DMS53 (cell line): Measurements from ENCODE around the gene COG8.
"Not testable (repeated sequence)": the region's sequence is repeated elsewhere in the genome, so short reads cannot be mapped to it uniquely, and the experiment has no call there.

ENCODE experiments used
- DNase-seq: peaks from one replicate; lab custom pipeline; 2025; lab: John Stamatoyannopoulos, UW

COG8 gene

DNA sequence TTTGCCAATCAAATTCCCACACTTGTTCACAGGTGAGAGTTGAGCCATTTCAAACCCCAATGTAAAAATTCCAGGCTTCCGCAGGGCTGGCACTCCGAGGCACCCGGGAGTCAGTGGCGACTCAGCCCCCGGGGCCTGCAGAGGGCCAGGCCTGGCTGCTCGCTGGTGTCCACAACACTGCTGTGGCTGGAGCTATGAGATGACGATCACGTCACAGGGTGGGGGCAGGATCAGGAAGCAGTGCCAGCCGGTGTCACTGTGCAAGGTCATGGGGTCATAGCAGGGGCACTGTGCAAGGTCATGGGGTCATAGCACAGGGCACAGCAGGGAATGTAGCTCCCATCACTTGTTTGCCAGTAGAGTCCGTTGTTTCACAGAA, 20.5 kb downstream of the COG8 start:
- DNase-seq, result no peak

DNA sequence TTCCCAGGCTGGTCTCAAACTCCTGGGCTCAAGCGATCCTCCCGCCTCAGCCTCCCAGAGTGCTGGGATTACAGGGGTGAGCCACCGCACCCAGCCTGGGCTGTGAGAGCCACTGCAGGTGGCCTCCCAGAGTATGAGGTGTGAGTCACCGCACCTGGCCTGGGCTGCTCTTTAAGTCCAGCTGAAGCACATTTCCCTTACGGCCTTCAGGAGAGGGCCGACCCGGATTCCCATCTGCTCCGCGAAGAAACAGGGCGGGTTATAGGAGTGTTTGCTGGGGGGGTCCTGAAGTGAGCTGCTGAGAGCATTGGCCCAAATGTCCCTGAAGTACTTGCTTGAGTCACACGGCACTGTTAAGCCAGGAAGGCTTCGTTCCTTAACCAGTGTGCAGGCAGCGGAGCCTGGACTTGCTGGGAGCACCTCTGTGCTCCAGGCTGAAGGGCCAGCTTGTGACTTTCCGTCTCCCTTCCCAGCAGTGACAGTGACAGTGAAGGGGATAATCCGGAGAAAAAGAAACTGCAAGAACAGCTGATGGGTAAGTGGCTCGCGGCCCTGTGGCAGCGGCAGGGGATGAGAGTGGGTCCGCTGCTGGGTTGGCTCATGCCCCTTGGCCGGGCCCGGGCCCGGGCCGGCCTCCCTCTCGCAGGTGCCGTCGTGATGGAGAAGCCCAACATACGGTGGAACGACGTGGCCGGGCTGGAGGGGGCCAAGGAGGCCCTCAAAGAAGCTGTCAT, 21.0 kb downstream of the COG8 start:
- peak; percentile 93 for DNase-seq

DNA sequence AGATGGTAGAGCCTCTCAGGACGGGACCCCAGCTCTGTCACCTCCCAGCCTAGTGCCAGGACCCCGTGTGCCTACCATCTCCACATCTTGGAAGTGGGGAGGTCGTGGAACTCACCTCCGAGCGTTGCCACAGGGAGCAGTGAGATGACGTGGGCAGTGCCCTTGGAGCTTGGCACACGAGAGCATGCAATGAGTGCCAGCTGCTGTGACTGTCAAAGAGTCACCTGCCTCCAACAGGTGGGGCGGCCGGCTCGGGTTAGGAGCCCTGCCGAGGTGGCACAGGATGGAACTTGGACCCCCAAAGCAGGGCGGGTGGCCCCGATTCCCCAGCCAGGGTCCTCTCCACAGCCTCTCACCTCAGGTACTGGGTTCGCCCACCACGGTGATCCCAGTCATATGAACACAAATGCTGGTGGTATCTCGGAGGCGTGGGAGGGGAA, 22.7 kb downstream of the COG8 start:
- no peak for DNase-seq

DNA sequence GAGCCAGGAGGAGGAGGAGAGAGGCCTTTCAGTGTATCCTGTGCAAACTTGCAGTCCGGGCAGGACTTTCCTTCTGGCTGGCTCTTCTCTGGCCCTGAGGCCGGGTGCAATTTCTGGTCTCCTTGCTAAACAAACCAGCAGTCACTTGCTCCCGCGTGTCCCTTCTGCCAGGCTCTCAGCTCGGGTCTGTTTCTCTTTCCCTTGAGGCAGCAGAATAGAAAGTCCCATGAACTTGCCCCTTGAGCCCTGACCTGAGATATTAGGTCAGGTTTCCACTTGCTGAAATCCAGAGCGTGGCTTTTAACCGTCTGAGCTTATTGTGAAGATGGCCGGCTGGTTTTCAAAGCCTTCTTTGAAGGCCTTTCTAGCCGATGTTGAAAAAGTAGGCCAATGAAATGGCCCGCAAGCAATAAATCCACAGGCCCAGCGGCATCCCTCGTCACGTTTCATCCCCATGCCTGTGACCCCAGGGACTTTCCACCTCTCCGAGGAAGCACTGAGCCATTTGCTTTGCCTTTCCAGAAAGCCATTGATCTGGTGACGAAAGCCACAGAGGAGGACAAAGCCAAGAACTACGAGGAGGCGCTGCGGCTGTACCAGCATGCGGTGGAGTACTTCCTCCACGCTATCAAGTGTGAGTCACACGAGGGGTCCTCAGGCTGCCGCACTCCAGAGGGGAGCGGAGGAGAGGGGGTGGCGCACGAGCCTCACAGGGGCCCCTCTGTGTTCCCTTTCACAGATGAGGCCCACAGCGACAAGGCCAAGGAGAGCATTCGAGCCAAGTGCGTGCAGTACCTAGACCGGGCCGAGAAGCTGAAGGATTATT, 23.7 kb downstream of the COG8 start:
- no peak for DNase-seq

DNA sequence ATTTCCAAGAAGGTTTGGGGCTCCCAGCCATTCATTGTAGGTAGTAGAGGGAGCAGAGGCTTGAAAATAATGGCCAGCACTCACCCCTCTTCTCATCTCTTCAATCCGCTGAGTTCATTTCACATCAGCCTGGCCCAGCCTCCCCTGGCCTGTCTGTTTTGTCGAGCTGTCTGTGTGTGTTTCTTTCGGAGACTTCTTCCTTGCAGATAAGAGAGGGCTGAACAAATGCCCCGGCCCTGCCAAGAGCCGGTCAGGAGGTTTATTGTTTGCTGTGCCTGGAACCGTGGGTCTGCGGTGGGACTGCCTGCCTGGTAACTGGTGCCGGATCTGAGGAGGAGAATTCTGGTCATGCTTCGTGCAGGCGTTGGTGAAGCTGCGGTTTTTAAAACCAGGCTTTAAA, 24.8 kb downstream of the COG8 start:
- no peak for DNase-seq

DNA sequence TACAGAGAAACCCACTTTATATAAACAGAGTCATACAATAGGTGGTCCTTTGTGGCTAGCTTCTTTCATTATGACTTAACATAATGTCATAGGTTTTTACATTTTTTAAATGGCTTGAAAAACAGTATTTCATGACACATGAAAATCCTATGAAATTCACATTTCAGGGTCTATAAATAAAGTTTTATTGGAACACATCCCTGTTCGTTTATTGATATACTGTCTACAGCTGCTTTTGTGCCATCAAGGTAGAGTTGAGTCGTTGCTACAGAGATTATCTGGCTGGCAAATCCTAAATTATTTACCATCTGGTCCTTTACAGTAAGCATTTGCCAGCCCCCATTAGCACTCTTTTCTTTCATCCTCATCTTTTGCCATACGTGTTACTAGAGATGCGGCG, 25.9 kb downstream of the COG8 start:
- no peak for DNase-seq

DNA sequence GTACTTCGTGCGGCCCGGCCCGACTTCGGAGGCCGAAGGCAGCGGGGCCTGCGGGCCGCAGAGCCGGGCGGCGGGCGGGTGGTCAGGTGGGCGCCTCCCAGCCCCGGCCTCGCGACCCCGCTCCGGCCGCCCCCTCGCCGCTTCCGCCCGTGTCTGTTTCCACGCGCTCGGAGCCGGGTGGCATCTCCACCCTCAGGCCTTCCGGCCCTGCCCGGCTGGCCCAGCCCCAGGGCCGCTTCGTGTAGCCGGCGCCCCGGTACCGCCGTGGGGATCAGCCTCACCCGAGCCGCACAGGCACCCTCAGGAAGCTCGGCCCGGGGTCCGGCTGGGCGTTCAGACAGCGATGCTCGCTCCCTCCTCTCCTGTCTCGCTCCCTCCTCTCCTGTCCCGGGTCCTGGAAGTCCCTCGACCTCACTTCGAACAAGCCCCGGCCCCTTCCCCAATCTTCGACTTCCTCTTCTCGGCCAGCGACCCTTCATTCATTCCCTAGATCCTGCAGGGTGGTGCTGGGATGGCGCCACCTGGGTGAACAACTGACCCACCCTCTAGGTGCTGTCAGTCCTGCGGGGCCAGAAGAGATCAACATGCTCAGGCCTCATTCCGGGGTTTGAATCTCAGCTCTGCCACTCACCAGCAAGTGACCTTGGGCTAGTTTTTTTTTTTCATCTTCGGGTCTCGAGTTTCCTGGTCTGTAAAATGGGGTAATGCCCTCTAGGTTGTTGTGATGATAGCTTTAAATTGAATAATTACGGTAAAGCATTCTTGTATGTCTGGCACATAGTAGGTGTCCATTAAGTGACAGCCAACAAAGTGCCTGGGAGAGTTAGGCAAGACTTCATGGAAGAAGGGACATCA, 27.6 kb downstream of the COG8 start:
- peak; percentile 62 for DNase-seq

DNA sequence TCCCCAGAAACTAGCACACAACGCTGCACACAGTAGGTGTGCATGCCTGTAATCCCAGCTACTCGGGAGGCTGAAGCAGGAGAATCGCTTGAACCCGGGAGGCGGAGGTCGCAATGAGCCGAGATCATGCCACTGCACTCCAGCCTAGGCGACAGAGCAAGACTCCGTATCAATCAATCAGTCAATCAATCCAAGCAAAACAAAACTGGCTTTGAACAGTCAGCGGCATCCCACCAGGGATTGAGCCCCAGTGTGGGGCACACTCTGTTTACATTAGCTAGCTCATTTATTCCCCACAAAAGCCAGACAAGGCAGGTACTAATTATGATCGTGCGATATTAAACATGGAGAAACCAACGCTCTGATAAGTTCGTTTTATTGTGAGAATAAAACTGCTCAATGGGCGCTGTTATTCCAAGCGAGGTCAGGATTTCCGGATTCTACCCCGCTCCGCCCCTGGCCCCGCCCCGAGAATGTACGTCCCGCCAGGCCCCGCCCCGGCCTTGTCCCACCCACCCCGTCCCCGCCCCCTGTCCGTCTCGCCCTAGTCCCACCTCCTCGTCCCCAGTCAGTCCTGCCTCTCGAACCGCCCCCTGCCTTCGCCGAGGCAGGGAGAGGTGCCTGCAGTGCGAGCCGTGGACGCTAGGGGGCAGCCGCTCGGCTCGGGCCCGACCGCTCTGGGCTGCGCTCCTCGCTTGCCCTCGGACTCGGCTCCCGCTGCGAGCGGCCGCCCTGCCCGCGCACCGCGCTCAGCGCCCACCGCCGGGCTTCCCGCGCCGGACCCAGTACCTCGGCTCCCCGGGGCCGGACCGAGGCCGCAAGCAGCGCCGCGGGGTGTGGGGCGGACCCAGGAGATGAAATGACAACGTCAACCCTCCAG, 28.5 kb downstream of the COG8 start, which contains the start of gene VPS4A:
Gene VPS4A (plus strand): TSS at position 698 of the 880 bp plus-strand sequence. CDS start 162 bp downstream, at position 860.
- peak; percentile 97 for DNase-seq

DNA sequence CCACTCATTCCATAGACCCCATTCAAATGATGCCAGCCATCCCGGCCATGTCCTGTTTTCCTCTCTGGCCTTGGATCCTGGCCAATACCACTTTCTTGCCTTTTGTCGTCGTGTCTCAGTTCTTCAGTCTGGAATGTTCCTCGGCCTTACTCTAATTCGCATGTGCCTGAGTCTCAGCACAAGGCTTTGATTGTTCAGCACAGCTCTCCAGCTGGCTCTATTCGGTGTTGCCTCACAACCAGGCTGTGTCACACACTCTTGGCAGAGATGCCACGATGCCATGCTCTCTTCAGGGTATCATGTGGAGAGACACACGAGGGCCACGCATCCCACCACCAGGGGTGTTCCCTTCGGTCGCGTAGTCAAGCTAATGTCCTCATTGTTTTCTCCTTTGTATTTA, 30.0 kb downstream of the COG8 start:
- no peak for DNase-seq

DNA sequence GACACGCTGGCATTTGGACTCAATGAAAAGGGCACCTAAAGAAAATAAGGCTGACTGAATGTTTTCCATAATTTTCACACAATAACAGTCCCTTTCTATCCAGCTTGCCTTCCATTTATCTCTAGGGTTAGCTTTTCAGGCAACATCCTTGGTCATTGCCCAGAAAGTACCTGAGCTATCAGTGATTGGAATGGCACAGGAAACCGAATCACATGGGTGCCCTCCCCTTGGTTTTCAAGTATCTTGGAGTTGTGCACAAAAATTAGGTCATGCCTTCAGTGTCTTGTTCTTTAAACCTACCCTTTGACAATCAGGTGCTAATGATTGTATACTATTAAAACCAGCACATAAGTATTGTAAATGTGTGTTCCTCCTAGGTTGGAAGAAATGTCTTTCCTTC, 31.5 kb downstream of the COG8 start:
- no peak for DNase-seq

DNA sequence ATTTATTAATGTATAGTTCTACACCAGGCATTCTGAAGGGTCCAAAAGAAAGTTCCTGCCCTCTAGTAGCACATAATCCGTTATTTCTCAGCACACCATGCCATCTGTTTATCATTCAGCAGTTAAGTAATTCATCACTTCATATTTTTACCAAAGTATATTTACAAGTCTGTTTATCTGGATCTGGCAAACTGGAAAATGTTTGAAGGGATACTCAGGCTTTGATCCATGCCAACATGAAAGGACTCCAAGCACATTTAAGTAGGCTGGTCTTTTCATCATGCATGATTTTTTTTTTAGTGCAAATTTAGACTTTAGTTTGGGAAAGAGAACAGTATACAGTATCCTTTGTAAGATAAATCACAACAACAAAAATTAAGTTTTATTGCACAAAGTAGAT, 32.3 kb downstream of the COG8 start:
- DNase-seq, result no peak

DNA sequence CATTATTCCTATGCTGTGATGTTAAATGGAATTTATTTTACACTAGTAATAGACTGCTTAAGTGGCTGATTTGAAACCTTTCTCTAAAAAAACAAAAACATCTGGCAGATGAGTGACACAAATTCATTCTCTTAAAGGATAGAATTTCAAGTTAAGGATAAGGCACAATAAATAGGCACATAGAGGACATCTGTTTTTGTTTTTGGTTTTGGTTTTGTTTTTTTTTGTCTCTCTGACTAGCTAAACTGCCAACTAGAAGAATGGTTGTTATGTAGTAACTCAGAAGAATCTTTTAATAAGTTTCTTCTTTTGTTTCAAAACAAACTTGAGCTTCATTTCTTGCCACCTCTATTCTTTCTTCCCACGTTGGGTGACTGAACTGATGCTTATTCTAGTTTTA, 33.3 kb downstream of the COG8 start:
- DNase-seq, result no peak

DNA sequence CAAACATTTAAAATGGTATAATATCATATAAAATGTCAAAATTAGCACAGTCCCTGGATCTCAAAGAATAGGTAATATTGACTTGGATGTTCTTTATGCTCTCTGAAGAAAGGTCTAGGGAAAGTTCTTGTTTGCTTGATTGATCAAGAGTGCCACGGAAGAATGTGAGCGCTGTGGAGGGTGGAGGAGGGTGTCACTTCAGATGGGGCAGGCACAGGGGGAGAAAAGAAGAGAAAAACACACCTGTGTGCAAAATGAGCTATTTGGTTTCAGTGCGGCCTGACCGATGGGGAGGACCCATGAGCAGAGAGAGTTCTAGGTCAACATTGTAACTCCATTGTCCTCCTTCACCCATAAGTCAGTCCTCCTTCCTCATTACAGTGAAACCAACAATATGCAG, 37.1 kb downstream of the COG8 start:
- no peak for DNase-seq

DNA sequence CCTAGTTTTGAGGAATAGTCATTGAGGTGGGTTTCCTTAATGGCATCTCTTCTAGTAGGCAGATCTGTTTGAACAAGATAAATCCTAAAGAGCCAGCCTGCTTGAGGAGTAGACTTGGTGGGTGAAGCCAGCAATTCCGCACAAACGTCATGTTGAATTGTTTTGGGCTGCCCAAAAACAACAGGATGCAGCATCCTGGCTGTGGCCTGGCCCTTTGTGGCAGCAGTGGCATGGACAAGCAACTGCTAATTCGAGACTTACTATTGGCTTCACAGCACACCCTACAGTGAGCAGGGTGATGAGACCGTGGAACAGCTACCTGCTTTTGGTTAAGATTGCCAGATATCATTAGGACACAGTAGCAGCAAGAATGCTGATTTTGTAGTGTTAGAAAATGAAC, 37.5 kb downstream of the COG8 start:
- no peak for DNase-seq

DNA sequence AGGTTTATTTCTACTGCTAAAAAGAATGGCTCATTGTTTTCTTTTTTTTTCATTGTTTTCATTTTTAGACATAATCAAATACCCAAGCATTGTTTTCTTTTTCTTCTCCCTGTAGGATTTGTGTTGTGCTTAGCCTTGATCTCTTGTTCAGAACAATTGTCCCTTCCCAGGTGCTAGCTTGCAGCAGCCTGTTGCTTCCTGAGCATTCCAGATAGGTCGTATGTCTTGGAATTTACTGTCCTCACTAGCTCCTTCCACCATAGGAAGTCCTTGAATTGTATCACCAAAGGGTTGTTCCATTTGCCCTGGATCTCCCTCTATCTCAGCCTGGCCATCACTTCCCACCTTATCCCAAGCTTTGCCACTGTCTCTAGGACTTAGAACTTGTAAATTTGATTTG, 38.2 kb downstream of the COG8 start:
- no peak for DNase-seq

DNA sequence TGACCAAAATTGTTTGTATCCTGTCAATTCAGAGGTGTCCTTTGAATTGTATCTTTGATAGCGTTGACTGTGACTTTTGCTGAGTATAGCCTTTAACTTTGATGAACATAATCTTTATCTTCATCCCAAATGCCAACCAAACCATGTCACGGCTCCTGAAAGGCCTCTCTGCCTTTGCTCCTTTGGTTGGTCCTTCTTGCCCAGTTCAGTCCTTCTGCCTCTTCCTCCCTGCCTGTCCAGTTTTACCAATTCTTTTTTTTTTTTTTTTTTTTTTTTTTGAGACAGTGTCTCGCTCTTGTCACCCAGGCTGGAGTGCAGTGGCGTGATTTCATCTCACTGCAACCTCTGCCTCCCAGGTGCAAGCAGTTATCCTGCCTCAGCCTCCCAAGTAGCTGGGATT, 41.1 kb downstream of the COG8 start:
- DNase-seq, result no peak

DNA sequence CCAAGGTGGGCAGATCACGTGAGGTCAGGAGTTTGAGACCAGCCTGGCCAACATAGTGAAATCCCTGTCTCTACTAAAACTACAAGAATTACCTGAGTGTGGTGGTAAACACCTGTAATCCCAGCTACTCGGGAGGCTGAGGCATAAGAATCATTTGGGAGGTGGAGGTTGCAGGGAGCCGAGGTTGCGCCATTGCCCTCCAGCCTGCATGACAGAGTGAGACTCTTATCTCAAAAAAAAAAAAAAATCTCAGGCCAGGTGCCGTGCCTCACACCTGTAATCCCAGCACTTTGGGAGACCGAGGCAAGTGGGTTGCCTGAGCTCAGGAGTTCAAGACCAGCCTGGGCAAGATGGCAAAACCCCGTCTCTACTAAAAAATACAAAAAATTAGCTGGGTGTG, 42.6 kb downstream of the COG8 start:
- DNase-seq, result not testable (repeated sequence)

DNA sequence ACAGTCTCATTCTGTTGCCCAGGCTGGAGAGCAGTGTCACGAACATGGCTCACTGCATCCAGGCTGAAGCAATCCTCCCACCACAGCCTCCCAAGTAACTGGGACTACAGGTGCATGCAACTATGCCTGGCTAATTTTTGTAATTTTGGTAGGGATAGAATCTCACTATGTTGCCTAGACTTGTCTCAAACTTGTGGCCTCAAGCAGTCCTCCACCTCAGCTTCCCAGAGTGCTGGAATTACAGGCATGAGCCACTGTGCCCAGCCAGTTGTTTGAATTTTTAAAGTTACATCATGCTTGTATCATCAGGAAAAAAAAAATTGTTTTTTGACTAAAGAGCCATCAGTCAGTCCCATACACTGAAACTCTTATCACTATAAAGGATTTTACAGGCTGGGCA, 45.3 kb downstream of the COG8 start:
- DNase-seq, result no peak

DNA sequence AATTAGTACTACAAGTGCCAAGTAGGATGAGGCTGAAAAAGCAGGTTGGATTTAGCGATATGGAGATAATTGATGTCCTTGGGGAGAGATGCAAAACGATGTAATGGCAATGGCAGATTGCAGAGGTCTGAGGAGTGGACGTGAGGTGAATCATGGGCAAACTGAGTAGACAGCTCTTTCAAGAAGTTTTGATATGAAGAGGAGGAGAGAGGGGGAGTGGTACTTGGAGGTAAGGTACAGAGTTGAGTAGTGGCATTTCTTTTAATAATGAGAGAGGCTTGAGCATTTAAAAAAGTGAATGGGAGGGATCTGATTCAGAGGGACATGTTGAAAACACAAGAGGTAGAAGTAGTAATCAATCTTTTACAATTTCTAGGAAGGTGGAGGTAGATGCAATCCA, 46.0 kb downstream of the COG8 start:
- no peak for DNase-seq

DNA sequence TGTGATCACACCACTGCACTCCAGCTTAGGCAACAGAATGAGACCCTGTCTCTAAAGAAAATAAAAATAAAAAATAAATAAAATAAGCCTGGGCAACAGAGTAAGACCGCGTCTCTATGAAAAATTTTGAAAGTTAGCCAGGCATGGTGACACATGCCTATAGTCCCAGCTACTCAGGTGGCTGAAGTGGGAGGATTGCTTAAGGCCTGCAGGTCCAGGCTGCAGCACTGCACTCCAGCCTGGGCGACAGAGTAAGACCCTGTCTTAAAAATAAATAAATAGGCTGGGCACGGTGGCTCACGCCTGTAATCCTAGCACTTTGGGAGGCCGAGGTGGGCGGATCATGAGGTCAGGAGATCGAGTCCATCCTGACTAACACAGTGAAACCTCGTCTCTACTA, 47.7 kb downstream of the COG8 start:
- not testable (repeated sequence) for DNase-seq

DNA sequence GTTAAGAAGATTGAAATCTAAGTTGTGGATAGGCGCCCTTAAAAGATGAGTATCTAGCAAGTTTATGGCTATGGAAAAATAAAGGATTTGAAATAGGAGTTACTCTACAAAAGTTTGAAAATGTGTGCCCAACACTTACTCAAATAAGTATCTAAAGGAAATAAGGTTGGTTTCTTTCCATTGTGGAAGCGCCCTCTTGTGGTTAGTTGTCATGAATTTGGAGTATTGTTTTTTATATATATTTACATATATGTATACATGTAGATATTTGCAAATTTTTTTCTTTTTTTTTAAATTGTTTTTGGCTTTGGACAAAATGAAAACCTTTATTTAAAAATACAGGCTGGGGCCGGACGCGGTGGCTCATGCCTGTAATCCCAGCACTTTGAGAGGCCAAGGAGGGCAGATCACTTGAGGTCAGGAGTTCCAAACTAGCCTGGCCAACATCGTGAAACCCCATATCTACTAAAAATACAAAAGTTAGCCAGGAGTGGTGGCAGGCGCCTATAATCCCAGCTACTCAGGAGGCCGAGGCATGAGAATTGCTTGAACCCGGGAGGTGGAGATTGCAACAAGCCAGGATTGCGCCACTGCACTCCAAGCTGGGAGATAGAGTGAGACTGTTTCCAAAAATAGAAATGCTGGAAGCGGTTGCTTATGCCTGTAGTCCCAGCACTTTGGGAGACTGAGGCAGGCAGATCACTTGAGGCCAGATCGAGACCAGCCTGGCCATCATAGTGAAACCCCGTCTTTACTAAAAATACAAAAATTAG, 52.2 kb downstream of the COG8 start:
- peak; percentile 67 for DNase-seq
